Activated T-cell treated with anti-CD3 and anti-CD28 coated beads for 4 hours (primary cell): Measurements from ENCODE around the gene PLEKHA5.
"Not testable (repeated sequence)": the region's sequence is repeated elsewhere in the genome, so short reads cannot be mapped to it uniquely, and the experiment has no call there.

Experiments used
- DNase-seq: peaks from one replicate; pipeline ENCODE4 v3.0.0-alpha.2; 2020

Gene PLEKHA5

DNA sequence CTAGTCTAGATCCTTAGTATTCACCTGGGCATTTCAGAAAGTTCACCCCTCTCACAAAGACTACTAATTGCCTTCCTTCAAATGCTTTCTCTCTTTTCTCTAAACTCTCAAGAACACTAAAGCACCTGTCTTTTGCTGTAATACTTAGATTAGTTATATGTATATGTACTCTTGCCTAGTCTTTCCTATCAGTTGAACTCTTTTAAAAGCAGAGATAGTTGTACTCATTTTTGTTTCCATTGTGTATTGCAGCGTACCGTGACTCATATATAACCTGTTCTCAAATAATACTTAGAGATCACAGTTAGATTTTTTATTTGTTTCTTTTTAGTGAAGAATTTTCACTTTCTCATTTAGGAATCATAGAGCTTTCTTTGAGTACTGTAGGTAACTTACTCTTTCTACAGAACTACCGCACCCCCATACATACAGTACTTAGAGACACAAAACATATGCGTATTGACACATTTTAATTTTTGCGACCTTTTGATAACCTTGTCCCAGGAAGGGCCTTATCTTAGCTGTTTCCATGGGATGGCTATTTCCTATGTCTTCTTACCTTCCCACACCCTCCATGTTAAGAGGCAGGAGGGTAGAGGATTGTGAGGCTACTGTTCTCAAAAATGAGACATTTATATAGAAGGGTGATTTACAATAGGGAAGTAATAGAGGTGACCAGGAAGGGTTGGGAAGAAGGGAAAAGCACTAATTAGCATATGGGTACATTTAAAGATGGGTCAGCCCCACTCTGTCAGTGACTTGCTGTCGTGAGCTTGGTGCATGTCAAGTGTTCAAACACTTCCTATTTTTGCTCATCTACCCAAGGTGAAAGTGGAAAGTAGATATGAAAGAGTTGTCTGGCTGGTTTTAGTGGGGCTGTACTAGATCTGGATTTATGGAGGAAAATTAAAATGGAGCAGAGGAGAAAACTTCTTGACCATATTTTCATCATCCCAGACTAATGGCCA lies 74.3 kb downstream of the PLEKHA5 start:
- DNase-seq: no peak

- DNase-seq: no peak
Observed at GRCh38 chr12:19205120-19205519, 75.6 kb downstream of the PLEKHA5 start.

DNA sequence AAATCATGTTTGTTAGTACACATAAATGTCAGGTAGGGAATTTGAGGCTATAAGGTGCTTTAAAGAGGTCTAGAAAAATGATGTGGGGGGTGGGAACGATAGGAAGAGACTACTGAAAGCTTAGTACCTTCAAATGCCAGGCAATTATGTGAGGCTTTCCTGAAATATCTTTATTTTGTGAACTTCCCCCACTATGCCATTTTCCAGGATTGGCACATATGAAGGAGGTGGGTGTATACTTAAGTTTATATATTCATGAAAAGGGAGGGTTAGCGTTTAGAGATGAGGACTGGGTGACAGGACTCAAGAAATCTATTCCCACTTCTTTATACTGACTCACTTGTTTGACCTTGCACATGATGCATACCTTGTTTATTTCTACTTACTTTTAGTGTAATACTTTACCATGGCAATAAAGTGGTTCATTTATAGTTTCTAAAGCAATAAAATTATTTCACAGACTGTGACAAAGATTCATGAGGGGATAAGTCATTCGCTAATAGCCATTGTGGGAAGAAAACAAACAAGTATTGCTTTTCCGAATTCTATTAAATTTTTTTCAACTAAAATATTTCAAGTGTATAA lies 77.1 kb downstream of the PLEKHA5 start:
- no peak for DNase-seq

- DNase-seq: no peak
Observed at GRCh38 chr12:19208456-19208855, 78.9 kb downstream of the PLEKHA5 start.

- DNase-seq: no peak
Observed at GRCh38 chr12:19209661-19210060, 80.1 kb downstream of the PLEKHA5 start.

DNA sequence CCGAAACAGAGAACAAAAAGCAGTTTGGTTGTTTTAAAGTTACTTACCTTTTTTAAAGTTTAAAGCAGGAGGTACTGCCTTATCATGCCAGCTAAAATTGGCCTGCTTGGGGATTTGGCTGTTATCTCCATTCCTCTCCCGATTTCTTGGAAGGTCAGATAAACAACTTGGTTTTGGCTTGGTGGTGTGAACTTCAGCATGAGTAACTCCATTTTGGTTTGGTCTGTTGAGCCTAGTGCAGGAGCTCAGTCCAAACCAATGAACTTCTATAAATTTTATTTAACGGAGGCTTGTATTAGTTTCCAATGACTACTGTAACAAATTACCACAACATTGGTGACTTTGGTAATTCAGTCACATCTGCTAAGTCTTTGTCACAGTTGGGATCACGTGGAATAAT lies 82.3 kb downstream of the PLEKHA5 start:
- DNase-seq: no peak

GRCh38 chr12:19212245-19212644 lies 82.7 kb downstream of the PLEKHA5 start:
- no peak for DNase-seq

DNA sequence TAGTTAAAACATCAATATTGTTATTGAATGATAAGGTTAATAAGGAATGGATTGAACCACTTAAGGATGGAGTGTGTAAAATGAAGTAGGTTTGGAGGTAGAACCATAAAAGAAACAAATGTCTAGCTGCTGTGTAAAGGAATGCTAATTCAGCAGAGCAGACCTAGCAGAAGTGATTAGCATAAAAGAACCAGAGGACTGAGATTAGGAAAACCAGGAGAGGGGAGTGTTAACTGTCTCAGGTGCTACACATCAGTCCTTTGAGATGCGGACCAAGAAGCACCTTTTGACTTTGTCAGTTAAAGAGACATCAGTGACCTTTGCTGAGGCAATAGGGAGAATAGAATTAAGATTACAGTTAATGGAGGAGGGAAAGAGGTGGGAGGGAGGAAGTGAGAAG lies 84.5 kb downstream of the PLEKHA5 start:
- no peak for DNase-seq

DNA sequence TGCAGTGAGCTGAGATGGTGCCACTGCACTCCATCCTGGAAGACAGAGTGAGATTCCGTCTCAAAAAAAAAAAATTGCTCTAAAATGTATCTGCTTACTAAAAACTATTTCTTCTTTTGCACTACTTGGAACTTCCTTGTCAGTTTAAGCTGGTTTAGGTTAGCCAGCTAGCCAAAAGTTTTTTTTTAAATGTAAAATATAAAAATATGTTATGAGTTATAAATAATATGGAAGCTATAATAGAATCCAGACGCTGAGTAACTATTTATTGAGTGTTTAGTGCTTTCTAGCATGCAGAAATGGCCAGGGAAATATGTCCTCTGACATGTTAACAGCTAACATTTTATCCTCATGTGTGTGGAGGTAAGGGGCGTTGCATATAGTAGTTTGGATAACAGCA lies 85.6 kb downstream of the PLEKHA5 start:
- no peak for DNase-seq

DNA sequence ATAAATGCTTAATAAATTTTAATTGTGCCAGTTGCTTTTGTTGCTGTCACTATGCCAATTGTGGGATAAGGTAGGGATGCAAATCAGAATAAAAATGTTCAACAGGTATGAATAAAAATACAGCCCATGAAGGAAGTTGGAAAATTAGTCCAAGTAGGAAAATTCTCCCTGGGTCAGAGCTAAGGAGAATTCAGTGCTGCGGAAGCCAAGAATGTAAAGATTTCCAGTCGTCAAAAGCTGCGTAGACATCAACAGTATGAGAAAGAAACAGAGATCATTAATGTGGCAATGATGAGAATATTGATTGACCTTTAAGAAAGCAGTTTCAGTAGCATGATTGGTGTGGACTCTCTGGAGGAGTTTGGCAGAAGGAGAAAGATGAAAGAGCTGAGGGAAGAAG lies 87.9 kb downstream of the PLEKHA5 start:
- no peak for DNase-seq

DNA sequence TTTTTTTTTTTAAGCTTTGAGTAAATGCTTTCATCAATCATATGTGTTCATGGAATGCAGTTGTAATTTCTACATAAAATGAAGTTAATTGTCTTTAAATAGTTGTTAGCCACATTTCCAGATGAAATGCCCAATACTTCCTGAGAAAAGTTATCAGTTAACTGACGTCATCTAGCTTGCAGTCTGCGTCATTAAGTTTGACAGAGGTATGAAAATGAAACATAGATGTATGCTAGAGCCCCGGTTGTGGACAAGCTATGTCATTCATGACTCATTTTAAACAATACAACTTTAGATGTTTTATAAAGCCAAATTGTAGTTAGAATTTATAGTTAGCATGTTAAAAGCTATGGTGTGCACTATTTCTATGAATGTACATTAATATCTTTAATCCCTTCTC lies 90.7 kb downstream of the PLEKHA5 start:
- no peak for DNase-seq

DNA sequence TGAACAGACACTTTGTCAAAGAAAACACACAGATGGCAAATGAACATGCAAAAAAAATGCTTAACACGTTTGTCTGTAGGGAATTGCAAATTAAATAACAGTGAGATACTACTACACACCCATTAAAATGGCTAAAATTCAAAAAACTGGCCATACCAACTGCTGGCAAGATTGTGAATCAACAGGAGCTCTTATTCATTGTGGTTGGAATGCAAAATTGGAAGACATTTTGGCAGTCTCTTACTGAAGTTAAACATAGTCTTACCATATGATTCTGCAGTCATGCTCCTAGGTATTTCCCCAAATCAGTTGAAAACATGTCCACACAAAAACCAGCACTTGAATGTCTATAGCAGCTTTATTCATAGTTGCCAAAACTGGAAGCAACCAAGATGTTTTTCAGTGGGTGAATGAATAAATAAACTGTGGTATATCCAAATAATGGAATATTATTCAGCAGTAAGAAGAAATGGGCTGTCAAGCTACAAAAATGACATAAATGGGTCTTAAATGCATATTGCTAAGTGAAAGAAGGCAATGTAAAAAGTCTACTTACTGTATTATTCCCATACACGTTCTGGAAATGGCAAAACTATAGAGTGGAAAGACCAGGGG lies 91.4 kb downstream of the PLEKHA5 start:
- no peak for DNase-seq

- DNase-seq: no peak
Observed at GRCh38 chr12:19222558-19222957, 93.0 kb downstream of the PLEKHA5 start.

DNA sequence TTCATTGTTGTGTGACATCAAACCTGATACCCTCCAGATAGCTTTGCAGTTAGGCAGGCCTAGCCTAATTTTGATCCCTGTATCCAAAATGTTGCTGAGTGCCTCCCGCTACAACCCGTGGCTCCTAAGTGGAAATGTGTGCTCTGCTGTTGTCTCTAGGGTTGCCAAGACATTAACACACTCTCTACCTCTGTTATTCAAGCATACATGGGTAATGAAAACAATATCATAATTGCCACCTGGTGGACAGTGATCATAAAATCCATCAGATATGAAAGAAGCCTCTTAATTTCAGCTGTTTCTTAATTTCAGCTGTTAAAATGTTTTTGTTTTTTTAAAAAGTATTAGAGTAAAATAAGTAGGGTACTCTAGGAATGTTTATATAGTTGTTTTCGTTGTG lies 93.5 kb downstream of the PLEKHA5 start:
- no peak for DNase-seq

- no peak for DNase-seq
Observed at GRCh38 chr12:19223695-19224094, 94.2 kb downstream of the PLEKHA5 start.

GRCh38 chr12:19224746-19225145 lies 95.2 kb downstream of the PLEKHA5 start:
- no peak for DNase-seq

GRCh38 chr12:19227190-19227879 lies 97.8 kb downstream of the PLEKHA5 start:
- no peak for DNase-seq

- no peak for DNase-seq
Observed at GRCh38 chr12:19227880-19228210, 98.3 kb downstream of the PLEKHA5 start.

DNA sequence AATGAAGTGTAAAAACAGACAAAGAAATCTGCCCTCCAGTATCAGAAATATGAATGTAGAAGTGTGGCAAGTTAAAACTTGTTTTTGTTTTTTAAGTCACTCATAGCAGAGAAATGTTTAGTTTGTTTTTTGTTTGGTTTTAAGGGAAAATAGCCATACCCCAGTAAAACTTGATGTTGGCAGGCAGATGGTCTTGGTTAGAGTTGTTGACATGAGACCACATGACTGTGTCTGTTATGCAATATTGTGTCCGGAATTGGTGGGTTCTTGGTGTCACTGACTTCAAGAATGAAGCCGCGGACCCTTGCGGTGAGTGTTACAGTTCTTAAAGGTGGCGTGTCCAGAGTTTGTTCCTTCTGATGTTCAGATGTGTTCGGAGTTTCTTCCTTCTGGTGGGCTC lies 99.5 kb downstream of the PLEKHA5 start:
- DNase-seq: not testable (repeated sequence)

DNA sequence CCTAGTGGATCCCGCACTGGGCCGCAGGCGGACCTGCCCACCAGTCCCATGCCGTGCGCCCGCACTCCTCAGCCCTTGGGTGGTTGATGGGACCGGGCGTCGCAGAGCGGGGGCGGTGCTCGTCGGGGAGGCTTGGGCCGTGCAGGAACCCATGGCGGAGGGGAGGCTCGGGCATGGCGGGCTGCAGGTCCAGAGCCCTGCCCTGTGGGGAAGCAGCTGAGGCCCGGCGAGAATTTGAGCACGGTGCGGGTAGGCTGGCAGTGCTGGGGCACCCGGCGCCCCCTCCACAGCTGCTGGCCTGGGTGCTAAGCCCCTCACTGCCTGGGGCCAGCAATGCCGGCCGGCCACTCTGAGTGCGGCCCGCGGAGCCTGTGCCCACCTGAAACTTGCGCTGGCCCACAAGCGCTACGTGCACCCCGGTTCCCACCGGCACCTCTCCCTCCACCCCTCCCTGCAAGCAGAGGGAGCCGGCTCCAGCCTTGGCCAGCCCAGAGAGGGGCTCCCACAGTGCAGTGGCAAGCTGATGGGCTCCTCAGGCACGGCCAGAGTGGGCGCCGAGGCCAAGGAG lies 100.8 kb downstream of the PLEKHA5 start:
- no peak for DNase-seq

- no peak for DNase-seq
Observed at GRCh38 chr12:19230896-19231295, 101.4 kb downstream of the PLEKHA5 start.

DNA sequence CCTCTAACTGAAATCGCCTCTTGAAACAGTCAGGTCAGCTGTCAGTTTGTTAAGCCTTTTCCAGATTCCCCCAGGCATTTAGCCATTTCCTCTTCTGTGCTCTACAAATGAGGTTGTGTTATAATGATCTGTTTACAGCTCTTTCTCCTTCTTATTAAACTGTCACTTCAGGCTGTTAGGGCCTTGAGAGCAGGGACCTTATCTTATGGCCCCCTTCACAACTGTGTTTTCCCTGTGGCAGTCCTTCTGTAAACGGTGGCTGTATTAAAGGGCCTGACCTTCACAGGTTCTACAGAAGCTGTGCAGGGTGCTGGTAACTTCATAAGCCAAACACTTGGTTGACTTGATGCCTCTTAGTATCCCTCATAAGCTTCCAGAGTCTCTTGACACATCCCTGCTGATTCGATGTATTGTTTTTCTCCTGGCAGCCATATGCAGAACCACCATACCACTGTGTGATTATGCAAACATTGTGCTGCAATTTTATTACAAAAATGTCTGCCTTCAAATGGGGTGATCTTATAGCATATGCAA lies 104.7 kb downstream of the PLEKHA5 start:
- no peak for DNase-seq
